NB4 (cell line): ENCODE data around the gene RARB.

Source experiments
- DNase-seq: peaks from one replicate; pipeline ENCODE4 v3.0.0; 2010; ENCODE audit warnings: low read depth
- H3K4me3 ChIP-seq: one replicate; pipeline ENCODE4 v1.5.1; 2011; ENCODE audit warnings: mild to moderate bottlenecking, low read depth, low read length, moderate library complexity
- MAX ChIP-seq: IDR thresholded peaks from 2 replicates; pipeline ENCODE4 v1.6.1; 2011; ENCODE audit warnings: low read depth, low read length
- MYC ChIP-seq: IDR thresholded peaks from 2 replicates; pipeline ENCODE4 v1.6.1; 2011; ENCODE audit warnings: low read depth, low read length
- POLR2A ChIP-seq: IDR thresholded peaks from 2 replicates; pipeline ENCODE4 v1.6.1; 2011; ENCODE audit warnings: mild to moderate bottlenecking; ENCODE audit not compliant: insufficient read length; ENCODE audit errors: extremely low read depth
- TF ChIP-seq, protein P1 (sequence below): IDR thresholded peaks from one replicate; pipeline ENCODE4 v1.5.1; 2012; ENCODE audit warnings: low read depth, low read length

The RARB gene

DNA sequence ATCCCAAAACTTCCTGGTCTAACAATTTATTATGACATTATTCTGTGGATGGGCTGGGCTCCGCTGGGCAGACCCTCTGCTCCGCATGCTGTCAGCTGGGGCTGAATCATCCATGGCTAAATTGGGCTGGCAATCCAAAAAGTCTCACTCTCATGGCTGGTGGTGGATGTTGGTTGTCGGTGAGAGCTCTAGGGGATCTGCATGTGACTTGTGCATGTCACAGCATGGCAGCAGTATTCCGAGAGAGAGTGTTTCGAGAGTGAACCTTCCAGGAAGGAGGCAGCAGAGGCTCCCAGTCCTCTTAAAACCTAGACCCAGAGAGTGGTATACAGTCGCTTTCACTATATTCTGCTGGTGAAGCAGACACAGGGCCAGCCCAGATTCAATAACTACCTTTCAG lies 9.9 kb downstream of the RARB start:
- DNase-seq = no peak
- TF ChIP-seq, protein P1, sequence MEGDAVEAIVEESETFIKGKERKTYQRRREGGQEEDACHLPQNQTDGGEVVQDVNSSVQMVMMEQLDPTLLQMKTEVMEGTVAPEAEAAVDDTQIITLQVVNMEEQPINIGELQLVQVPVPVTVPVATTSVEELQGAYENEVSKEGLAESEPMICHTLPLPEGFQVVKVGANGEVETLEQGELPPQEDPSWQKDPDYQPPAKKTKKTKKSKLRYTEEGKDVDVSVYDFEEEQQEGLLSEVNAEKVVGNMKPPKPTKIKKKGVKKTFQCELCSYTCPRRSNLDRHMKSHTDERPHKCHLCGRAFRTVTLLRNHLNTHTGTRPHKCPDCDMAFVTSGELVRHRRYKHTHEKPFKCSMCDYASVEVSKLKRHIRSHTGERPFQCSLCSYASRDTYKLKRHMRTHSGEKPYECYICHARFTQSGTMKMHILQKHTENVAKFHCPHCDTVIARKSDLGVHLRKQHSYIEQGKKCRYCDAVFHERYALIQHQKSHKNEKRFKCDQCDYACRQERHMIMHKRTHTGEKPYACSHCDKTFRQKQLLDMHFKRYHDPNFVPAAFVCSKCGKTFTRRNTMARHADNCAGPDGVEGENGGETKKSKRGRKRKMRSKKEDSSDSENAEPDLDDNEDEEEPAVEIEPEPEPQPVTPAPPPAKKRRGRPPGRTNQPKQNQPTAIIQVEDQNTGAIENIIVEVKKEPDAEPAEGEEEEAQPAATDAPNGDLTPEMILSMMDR = no peak
- TF ChIP-seq MYC = no peak
- TF ChIP-seq POLR2A = no peak
- no peak for TF ChIP-seq MAX
- no peak overlapping the region for H3K4me3 ChIP-seq

GRCh38 chr3:25438791-25439555 lies 10.9 kb downstream of the RARB start:
- TF ChIP-seq, protein P1 = no peak
- no peak for TF ChIP-seq POLR2A
- TF ChIP-seq MYC = no peak
- no peak for TF ChIP-seq MAX
- no peak for DNase-seq

DNA sequence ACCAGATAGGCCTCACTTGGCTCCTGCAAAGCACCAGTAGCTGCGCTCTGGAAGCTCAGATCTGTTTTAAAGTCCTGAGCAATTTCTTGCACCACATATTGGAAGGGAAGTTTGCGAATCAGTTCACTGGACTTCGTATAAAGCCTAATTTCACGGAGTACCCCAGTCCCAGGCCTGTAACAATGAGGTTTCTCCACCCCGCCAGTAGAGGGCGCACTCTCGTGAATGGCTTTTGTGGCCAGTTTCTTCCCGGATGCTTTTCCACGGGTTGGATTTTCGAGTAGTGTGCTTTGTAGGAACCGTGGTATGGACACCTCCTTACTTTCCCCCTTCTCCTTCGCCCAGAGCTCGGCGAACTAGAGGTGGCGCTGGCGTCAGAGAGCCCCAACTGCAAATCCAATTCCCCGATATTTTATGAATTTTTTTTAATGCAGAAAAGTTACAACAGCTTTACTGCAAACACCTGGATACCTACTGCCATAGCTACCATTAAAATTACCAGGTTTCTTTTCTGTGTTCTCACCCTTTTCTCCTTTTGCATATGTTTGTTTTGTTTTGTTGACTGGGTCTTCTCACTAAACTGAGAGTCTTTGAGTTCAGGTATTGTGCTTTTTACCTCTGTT lies 13.3 kb downstream of the RARB start:
- TF ChIP-seq MYC (no peak), MAX (no peak), POLR2A (no peak)
- TF ChIP-seq, protein P1 = peak; percentile 81
- no peak overlapping the region for H3K4me3 ChIP-seq
- DNase-seq = peak; percentile 38

More at GRCh38 chr3:25438791-25439555, 10.9 kb downstream of the RARB start:
- H3K4me3 ChIP-seq = no peak overlapping the region

DNA sequence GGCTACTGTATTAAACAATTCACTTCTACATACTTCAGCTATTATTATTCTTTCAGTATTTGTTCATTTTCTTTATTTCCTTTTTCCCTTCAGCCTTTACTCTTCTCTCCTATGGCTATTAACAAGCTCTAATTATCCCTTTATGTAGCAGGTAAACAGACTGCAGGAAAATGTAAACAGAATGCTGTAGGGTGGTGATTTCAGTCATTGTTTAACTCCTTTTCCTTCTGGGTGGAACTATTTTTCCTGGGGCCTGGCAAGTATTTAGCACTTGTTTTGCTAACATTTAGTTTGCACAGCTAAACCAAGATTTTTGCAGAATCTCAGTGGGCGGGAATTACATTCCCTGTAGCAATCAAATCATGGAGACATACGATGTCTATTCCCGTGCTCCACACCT lies 14.4 kb downstream of the RARB start:
- no peak for DNase-seq
- H3K4me3 ChIP-seq = no peak overlapping the region
- TF ChIP-seq, protein P1 = no peak
- no peak for TF ChIP-seq MYC
- TF ChIP-seq MAX = no peak
- no peak for TF ChIP-seq POLR2A

DNA sequence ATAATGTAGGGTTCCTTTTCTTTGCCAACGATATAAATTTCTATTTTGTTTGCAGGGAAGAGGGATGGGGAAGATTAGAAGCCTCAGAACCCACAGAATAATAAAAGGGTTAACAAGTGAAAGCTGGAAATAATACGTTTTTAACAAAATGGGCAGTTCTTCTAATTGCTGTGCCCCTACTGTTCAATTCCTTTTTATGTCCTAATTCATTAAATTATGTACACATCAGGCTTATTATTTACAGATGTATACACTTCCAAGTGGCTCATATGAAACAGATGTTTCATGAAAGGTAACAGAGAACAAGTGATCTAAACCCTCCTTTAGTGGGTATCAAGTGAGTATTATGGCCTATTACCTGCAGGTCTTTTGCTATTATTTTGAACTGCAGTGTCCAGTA lies 16.2 kb downstream of the RARB start:
- TF ChIP-seq, protein P1 = no peak
- TF ChIP-seq MAX (no peak), MYC (no peak), POLR2A (no peak)
- no peak overlapping the region for H3K4me3 ChIP-seq
- no peak for DNase-seq

GRCh38 chr3:25445731-25446130 lies 17.7 kb downstream of the RARB start:
- no peak for DNase-seq
- TF ChIP-seq, protein P1 = no peak
- TF ChIP-seq POLR2A = no peak
- TF ChIP-seq MYC = no peak
- no peak for TF ChIP-seq MAX
- H3K4me3 ChIP-seq = no peak overlapping the region
